ENCODE data around the gene KRTAP10-9.
"Not testable (repeated sequence)": the region's sequence is repeated elsewhere in the genome, so short reads cannot be mapped to it uniquely, and the experiment has no call there.

The KRTAP10-9 gene

DNA sequence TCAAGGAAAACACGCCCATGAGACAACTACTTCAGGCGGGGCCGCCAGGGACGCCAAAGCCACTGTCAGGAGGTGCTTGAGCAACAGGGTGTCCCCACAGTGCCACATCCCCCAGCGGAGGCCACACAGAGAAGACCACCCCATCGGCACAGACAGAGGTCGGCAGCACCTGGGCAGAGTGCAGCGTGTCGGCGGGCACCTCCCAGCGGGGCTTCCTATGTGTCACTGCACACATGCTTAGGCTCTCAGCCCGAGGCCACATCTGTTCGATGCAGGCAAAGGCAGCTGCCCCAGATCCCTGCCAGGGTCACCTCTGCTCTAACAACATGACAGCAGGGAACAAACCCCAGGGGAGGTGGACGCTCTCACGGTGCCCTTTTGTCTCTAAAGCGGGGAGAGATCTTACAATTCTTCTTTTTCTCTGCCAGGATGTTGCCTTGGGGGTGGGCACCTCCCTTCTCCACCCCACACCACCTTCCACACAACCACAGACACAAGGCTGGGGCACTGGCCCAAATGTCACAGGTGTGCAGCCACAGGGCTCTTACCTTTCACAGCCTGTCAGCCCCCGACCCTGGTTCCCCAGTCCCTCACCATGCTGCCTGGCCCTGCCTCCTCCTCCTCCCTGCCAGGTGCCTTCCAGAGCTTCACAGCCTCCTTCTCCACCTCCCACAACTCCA lies 10.8 kb upstream of the KRTAP10-9 start:
- DNase-seq: no peak

DNA sequence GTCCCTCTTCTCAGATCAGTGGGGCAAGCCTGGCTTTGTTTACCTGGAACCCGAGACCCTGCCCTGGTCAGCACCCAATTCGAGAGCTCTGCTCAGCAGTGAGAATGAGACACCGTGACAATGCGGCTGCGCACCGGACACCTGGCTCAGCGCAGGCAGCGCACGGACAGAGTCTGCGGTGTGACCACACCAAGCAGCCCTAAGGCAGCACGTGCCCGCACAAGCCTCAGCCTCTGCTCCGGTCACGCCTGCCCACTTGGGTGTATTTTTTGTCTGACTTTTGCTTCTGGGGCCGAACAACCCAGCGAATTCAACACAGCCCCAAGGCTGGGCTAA lies 10.3 kb upstream of the KRTAP10-9 start:
- no peak for DNase-seq

GRCh38 chr21:44617071-44617501 lies 9.8 kb upstream of the KRTAP10-9 start:
- DNase-seq: no peak

DNA sequence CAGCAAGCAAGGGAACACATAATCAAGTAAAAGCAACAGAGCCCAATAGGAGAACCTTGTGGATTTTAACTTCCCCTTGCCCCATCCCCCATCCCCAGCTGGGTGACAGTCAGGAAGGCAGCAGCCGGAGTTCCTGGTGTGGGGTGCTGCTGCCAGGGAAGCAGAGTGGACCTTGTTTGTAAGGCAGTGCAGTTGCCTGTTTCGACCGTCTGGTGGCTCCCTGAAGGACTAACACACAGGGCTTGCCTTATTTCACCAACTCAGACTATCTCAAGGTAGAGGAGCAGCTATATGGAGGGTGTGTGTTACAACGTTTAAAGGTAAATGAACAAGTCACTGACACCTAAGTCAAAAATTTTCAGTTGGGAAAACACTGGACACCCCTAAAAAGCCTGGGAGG lies 8.4 kb upstream of the KRTAP10-9 start:
- no peak for DNase-seq

DNA sequence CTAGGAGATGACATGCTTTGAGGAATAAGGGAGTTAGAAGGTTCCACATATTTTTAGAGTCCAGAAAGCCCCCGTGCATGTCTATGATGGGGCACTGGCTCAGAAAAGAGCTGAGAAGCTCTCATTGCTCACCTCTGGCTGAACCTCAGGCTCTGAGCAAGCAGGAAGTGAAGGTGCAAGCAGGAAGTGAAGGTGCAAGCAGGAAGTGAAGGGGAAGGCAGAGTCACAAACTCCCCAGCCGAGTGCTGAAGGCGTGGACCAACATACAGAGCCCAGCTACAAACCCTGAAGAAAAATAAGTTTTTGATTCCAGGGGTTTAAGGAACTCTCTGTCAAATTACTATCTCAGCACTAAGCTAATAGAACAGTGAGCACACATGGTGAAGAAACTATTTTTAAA lies 8.0 kb upstream of the KRTAP10-9 start:
- DNase-seq: no peak

GRCh38 chr21:44619886-44620285 lies 7.0 kb upstream of the KRTAP10-9 start:
- DNase-seq: no peak

DNA sequence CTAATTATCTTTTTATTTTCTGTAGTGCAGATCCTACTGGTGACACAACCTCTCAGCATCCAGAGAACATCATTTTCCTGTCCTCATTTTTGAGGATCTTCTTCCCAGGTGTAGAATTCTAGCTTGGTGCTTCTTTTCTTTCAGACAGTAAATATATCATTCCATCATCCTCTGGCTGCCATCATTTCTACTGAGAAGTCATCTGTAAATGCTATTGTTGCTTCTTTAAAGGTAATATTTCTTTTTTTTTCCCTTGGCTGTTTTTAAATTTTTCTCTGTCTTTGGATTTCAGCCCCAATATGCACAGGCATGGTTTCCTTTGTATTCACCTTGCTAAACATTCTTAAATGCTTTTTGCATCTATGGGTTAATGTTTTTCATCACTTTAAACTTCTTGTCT lies 3.3 kb upstream of the KRTAP10-9 start:
- no peak for DNase-seq

GRCh38 chr21:44625756-44626155 lies 1.1 kb upstream of the KRTAP10-9 start:
- DNase-seq: no peak

DNA sequence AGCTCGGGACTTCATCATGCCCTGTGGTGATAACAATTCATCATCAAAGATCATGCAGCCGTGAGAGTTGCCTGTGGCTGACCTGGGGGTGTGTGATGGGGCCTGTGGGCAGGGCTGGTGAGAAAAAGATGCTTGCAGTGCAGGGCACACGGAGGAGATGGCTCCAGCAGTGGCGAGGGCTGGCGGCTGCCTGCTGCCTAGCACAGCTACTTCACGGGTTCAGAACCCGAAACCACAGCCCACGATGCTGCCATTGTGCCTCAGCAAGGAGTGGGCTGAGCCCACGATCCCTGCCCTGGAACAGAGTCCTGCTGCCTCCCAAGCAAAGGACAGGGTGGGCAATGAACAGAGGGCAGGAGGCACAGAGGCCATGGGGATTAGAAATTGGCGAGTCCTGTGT lies 631 bp upstream of the KRTAP10-9 start:
- no peak for DNase-seq

- DNase-seq: not testable (repeated sequence)
Measured at GRCh38 chr21:44627181-44627822, 409 bp downstream of the KRTAP10-9 start.

- not testable (repeated sequence) for DNase-seq
Measured at GRCh38 chr21:44627831-44628233, 939 bp downstream of the KRTAP10-9 start.

- DNase-seq: no peak
Measured at GRCh38 chr21:44628707-44629391, 2.0 kb downstream of the KRTAP10-9 start.

DNA sequence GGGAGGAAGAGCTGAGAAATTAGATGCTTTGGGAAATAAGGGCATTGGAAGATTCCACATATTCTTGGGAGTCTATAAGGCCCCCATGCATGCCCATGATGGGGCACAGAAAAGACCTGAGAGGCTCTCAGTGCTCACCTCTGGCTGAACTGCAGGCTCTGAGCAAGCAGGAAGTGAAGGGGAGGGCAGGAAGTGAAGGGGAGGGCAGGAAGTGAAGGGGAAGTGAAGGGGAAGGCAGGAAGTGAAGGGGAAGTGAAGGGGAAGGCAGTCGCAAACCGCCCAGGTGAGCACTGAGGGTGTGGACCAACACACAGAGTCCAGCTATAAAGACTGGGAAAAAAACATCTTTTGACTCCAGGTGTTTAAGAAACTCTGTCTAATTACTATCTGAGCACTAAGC lies 3.5 kb downstream of the KRTAP10-9 start:
- no peak for DNase-seq

DNA sequence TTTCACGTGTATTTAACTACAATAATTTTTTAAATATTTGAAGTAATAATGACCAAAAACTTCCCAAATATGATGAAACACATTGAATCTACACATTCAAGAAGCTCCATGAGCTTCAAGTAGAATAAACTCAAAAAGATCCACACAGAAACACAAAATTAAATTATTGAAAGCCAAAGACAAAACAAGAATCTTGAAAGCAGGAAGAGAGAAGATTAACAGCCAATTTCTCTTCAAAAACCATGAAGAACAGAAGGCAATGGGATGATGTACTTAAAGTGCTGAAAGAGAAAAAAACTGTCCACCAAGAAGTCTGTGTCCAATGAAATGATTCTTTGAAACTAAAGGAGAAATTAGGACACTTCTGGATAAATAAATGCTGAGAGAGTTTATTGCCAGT lies 5.2 kb downstream of the KRTAP10-9 start:
- no peak for DNase-seq

DNA sequence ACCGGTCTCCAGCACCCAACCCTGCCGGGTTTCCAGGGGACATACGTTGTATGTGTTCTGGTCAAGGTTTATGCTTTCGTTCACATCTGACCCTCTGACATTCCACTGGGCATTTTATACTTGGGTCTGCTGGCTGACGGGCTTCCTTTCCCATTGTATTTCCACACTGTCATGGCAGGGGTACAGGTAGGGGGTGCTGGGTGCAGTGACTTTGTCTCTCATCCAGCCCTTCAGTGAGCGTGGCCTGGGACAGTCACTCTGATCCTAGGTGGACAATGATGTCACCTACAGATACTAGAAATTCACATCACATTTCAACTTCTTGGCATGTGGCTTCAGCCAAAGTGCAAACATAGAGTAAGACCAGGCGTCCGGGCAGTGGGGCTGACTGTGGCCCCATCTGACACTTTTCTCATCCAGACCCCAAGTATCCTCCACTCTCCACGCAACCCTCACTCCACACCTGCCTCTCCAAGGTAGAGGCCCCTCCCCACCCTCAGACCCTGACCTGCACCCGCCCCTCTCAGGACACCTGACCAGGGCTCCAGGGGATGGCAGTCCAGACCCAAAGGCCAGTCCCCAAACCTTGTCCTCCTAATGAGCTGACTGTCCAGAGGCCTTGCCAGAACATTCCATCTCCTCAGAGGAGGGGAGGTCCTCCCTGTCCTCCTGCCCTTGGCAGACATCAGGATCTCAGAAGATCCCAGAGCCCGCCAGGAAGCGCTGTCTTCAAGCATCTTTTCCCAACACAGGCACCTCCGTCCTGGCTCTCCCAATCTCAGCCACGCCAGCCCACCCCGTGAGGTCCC lies 9.5 kb downstream of the KRTAP10-9 start:
- DNase-seq: no peak

DNA sequence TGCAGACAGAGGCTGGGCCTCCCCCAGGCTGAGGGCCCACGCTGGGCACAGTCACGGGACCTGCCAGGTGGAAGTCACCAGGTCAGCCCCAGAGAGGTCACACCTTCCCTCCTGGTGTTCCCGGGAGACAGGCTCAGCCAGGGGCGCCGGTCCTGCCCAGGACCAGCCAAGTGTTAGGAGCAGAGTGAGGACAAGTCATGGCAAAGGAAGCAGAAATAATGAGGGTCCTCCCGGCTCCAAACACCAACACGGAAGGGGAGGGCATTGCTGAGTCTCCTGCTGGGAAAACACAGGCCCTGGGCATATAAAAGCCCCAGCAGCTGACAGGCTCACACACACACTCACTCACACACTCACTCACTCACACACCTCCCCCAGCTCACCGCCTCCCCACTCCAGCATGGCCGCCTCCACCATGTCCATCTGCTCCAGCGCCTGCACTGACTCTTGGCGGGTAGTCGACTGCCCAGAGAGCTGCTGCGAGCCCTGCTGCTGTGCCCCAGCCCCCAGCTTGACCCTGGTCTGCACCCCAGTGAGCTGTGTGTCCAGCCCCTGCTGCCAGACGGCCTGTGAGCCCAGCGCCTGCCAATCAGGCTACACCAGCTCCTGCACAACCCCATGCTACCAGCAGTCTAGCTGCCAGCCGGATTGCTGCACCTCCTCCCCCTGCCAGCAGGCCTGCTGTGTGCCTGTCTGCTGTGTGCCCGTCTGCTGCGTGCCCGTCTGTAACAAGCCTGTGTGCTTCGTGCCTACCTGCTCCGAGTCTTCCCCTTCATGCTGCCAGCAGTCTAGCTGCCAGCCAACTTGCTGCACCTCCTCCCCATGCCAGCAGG lies 10.3 kb downstream of the KRTAP10-9 start, which contains the start of gene KRTAP10-10:
TSS of gene KRTAP10-10 (plus strand) at position 339 of the 833 bp plus-strand sequence. CDS start at position 401, 62 bp downstream.
- no peak for DNase-seq

GRCh38 chr21:44637851-44638348 lies 11.0 kb downstream of the KRTAP10-9 start:
- not testable (repeated sequence) for DNase-seq

- not testable (repeated sequence) for DNase-seq
Measured at GRCh38 chr21:44638506-44639330, 11.8 kb downstream of the KRTAP10-9 start.

DNA sequence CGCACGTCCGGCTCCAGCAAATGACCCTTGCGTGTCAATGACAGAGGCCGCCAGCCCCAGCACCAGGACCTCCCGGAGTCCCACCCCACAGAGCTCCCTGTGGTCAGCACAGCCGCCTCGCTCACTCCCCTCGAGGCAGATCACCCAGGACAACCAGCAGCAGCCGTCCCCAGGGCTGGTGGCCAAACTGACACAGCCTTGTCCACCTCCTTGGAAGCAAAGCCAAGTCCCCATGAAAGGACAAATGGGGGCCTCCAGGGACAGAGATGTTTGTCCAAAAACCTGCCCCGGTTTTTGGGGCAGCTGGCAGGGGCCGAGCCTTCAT lies 12.4 kb downstream of the KRTAP10-9 start:
- no peak for DNase-seq

DNA sequence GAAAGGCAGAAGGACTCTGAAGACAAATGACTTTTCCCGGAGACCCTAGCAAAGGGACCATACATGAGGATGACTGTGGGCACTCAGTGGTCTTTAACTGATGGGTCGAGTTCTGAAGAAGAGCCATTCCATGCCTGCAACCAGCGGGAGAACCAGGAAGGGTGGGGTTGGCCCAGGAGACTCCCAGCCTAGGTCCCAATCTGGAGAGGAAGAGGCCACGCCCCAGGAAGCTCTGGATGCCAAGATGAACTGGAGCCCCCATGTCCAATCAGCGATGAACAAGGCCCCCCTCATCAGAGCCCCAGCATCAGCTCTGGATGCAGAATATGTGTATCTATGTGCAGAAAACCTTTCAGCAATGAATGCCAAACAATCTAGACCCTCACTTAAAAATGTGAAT lies 13.9 kb downstream of the KRTAP10-9 start:
- no peak for DNase-seq

- DNase-seq: no peak
Measured at GRCh38 chr21:44643741-44644310, 16.9 kb downstream of the KRTAP10-9 start.

Measured in NCI-H774 (cell line).